SIG-M5 treated with dmso at 0.1 percent for 504 hours (cell line): ENCODE results near the gene IFITM2.
"Not testable (repeated sequence)": the region's sequence is repeated elsewhere in the genome, so short reads cannot be mapped to it uniquely, and the experiment has no call there.

Source experiments
- DNase-seq: peaks from one replicate; lab custom pipeline; 2025; ENCODE audit not compliant: unreplicated experiment; lab: John Stamatoyannopoulos, UW

Gene IFITM2

DNA sequence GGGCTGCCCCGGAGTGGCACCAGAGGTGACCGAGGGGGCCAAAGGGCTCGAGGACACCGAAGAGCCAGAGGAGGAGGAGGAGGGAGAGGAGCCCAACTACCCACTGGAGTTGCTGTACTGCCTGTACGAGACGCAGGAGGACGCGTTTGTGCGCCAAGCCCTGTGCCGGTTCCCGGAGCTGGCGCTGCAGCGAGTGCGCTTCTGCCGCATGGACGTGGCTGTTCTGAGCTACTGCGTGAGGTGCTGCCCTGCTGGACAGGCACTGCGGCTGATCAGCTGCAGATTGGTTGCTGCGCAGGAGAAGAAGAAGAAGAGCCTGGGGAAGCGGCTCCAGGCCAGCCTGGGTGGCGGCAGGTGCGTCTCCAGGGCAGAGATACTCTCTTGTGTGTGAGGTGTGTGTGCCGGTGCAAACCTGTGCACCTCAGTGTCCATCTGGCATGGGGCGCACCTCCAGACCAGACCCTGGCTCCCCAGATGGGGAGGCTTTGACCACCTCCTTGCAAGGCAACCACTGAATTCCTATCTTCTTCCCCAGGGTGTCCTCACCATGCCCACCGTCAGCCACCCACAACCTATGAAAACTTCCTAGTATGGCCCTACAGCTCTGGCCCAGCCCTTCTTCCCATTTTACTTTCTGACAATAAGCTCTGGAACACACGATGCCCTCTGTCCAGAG lies 26.0 kb upstream of the IFITM2 start:
- no peak for DNase-seq

DNA sequence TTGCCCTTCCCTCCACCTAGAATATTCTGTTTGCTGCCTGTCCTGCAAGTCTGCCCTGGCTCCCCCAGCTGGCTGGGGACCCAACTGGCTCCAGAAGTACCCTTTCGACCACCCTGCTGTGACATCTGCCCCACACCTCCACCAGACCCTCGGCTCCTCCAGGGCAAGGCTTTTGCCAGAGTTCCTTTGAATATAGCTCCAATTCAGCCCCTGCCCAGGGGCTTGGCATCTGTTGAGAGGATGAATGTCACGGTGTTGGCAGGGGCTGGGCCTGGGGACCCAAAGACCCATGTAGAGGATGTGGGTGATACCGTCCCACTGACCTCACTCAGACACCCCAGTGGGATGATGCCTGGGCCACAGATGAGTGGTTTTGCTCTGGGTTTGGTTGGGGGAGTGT lies 25.4 kb upstream of the IFITM2 start:
- no peak for DNase-seq

DNA sequence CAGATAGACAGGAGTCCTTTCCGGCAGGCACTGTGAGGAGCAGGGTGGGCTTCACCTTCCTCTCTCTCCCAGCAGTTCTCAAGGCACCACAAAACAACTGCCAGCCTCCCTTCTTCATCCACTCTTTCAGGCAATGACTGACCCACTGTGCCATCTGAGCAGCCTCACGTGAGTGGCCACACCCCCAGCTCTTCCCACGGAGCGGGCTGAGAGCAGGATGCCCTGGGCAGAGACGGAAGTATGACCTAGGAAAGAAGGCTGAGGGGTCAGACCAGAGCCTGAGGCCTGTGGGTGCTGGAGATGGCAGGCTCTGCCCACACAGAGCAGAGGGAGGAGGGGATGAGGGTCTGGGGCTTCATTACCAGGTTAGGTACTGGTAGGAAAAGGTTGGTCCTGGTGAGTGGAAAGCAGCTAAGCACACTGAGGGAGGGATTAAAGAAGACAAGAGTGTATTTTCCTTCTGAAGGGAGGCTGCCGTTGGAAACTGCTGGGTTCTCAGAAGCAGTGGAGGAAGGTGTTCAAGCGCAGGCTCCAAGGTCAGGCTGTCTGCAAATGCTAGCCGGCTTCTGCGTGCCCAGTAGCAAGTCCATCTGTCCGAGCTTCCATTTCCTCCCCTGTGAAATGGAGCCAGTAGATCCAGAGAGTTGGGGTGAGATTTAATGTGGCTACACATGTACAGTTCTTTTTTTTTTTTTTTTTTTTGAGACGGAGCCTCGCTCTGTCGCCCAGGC lies 24.8 kb upstream of the IFITM2 start:
- DNase-seq, result no peak

DNA sequence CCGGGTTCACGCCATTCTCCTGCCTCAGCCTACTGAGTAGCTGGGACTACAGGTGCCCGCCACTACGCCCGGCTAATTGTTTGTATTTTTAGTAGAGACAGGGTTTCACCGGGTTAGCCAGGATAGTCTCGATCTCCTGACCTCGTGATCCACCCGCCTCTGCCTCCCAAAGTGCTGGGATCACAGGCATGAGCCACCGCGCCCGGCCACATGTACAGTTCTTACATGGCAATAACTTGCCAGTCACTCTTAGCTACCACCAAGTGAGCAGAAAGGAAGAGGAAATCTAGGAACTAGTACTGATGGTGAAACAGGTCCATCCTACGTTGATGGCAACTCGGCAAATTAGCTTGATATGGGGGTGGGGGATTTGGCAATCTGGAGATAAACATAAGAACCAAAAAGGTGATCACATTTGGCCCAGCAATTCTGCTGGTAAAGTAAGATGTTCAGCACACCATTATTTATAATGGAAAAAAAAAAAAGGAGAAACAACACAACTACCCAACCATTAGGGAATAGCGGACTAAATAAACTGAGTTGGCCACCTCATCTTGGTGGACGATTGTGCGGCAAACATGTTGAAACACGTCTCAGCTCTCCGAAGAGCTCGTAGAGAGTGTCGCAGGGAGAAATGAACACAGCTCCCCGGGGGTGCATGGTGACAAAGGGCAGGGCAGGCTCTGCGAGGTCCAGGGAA lies 24.1 kb upstream of the IFITM2 start:
- no peak for DNase-seq

DNA sequence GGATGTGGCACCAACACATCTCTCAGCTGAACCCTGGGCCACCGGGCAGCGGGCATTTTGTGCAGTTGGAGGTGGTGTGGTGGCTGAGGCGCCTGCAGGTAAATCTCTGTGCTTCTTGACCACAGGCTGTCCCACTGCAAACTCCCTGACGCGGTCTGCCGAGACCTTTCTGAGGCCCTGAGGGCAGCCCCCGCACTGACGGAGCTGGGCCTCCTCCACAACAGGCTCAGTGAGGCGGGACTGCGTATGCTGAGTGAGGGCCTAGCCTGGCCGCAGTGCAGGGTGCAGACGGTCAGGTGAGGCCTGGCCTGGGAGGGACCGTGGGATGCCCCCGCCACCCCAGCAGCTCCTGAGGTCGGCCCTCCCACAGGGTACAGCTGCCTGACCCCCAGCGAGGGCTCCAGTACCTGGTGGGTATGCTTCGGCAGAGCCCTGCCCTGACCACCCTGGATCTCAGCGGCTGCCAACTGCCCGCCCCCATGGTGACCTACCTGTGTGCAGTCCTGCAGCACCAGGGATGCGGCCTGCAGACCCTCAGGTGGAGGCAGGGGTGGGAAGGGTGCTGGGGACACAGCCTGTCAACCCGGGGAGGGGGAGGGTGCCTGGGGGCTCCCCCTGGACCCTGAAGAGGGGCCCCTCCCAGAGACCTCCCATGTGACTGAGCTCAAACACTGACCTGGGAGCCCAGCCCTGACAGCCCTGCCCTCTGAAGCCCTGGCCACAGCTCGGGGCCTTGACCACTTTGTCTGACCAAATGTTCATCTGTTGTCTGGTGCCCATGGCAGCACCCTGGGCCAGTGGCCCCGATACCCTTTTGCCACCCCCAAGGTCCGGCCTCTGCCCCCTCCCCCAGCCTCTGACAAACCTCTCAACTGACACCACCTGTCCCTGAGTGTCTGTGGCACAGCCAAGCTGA lies 23.3 kb upstream of the IFITM2 start:
- no peak for DNase-seq

DNA sequence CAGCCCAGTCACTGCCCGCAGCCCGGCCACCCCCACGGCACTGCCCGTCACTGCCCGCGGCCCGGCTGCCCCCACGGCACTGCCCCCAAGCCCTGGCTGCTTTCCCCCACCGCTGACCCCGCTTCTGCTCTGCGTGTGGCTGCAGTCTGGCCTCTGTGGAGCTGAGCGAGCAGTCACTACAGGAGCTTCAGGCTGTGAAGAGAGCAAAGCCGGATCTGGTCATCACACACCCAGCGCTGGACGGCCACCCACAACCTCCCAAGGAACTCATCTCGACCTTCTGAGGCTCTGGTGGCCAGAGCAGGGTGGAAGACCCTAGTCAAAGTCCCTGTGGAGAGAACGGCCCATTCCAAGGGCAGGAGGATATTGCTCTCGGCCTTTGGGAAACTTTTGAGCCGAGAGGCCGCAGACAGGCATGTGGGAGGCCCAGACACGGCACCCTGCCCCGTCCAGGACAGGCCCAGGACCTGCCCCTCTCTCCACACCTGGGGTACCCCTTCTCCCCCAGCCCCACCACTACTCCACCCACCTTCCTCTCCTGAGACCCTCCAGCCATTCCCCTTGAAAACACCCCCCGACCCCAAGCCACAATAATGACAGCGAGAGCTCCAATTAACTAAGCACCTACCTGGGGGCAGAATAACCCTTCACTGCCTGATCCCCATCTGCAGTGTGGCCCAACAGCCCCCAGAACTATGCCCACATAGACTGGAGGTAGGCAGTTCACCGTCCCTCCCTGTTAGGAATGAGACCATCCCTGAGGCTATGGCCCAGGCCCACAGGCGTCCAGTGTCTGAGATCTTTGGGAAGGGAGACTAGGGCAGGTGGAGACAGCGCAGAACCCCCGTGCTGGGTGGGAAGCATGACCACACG lies 22.4 kb upstream of the IFITM2 start:
- no peak for DNase-seq

DNA sequence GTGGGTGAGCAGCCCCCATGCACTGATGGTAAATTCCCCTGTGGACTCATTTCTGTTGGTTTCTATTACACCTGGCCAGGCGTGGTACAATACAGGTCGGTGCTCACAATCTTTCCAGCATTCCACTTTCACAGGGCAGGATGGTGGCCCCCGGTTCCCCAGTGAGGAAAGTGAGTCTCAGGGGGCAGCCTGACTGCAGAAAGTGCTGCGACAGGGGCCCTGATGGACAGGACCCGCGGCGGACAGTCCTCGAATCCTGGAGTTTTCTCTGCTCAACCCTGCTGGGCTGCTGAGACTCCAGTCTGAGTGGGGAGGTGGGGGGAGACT lies 21.8 kb upstream of the IFITM2 start:
- DNase-seq, result no peak

DNA sequence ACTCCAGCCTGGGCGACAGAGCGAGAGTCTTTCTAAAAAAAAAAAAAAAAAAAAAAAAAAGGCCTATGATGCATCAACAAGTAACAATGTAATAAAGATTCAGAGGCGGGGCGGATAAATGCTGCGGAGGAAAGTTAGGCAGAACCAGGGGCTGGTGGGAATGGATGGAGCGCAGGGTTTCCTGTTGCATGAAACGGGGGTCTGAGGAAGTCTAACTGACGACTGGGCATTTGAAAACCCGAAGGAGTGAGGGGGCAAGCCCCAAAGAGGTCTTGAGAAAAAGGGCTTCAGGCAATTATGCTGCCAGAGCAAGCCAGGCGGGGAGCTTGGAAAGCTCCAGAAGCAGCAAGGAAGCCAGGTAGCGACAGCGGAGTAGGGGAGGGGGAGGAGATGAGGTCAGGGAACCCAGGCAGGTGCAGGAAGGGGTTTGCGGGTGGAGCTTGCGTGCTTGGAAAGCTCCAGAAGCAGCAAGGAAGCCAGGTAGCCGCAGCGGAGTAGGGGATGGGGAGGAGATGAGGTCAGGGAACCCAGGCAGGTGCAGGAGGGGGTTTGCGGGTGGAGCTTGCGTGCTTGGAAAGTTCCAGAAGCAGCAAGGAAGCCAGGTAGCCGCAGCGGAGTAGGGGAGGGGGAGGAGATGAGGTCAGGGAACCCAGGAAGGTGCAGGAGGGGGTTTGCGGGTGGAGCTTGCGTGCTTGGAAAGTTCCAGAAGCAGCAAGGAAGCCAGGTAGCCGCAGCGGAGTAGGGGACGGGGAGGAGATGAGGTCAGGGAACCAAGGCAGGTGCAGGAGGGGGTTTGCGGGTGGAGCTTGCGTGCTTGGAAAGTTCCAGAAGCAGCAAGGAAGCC lies 20.4 kb upstream of the IFITM2 start:
- not testable (repeated sequence) for DNase-seq

DNA sequence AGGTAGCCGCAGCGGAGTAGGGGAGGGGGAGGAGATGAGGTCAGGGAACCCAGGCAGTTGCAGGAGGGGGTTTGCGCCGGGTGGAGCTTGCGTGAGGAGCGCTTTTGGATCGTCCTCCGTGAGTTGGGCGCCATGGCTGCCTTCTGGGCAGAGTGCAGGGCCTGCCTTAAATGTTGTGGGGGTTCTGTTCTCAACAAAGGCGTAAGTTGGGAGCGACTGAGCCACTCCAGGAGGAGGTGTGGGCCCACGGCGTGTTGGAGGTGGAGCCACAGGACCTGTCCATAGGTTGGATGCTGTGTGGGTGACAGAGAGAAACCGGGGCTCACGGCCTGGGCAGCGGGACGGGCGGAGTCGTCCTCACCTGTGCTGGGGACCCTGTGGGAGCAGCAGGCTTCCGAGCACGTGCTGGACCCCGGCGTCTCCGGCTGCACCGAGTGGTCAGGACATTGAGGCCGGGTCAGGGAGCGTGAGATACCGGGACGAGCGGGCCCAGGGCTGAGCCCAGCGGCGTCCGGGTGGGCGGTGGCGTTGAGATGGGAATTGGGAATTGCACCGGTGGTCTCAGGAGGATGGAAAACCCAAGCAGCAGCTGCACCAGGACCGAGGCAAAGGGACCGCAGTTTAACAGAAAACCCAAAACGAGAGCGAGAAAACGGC lies 19.7 kb upstream of the IFITM2 start:
- DNase-seq, result no peak

DNA sequence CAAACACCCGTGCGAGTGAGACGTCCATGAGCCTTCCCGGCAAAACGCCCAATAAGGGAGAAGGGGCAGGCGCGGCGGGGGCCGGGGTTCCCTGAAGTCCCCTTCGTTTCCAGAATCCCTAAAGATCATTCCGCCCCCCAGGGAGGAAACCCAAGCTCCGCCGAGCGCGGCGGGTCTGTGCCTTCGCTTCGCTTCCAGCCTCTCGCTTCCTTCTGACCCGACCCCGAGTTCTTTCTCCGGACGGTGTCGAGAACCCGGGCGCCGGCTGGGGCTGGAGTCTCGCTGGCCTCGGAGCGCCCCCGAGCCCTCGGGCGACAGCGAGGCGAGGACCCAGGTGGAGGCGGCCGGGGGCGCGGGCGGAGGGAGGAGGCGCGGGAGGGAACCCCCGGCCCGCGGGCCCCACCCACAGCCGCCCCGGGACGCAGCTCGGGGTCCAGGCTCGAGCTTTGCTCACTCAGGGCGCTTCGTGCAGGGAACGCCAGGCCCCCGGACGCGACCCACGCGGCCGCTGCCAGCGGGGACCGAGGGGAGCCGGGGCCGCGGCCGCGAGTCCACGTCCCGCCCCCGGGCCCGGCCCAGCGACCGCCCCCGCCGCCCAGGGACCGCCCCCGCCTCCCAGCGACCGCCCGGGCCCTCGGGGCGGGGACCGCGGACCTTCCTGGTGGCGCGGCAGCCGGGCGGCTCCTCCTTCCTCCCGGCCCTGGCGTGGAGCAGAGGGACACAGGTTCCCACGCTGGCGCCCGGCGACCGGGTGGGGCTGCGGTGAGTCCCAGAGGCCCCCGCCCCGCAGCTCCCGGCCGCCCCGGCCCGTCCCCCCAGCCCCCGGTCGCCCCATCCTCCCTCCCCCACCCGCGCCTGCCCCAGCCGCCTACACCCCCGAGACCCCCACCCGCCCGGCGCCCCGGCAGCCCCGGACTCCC lies 18.9 kb upstream of the IFITM2 start, which contains the start of gene PGGHG:
PGGHG (plus strand) TSS at position 649 of the 920 bp plus-strand sequence. CDS start 691 bp downstream, outside the sequence.
- DNase-seq, result no peak

DNA sequence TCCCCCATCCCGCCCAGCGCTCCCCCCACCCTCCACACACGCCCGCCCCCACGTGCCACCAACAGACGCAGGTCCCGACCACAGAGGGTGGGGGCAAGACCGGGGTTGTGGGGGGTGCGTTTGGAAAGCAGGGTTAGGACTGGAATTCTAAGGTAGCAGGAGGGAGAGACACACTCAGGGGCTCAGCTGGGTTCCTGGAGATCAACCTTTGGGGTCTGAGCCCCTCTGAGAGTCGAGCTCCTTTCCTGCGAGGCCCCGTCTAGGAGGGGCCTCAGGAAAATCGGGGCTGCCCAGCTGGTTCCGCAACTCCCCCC lies 18.3 kb upstream of the IFITM2 start:
- no peak for DNase-seq

DNA sequence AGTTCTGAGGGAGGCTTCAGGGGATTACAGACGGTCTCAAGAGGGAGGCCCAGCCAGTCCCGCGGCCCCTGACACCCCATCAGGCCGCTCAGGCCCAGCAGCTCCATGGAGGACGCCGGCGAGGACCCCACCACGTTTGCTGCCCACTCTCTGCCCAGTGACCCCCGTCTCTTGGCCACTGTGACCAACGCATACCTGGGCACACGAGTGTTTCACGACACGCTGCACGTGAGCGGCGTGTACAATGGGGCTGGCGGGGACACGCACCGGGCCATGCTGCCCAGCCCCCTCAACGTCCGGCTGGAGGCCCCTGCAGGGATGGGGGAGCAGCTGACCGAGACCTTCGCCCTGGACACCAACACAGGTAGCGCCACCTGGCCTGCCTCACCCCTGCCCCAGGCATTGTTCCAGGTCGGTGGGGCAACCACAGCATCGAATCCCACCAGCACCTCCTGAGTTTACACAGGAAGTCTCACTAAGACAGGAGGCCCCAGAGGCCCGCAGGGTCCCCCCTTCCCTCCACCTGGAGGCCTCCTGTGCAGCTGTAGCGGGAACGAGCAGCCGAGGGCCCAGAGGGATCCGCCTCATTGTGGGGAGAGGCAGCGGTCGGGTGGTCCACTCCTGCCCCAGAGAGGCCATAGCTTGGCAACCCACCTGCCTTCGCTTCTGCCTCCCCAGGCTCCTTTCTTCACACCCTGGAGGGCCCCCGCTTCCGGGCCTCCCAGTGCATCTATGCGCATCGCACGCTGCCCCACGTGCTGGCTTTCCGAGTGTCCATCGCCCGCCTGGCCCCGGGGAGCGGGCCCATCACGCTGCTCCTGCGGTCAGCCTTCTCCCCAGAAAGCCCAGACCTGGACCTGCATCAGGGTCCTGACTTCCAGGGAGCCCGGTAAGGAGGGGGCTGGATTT lies 17.6 kb upstream of the IFITM2 start:
- DNase-seq, result no peak

DNA sequence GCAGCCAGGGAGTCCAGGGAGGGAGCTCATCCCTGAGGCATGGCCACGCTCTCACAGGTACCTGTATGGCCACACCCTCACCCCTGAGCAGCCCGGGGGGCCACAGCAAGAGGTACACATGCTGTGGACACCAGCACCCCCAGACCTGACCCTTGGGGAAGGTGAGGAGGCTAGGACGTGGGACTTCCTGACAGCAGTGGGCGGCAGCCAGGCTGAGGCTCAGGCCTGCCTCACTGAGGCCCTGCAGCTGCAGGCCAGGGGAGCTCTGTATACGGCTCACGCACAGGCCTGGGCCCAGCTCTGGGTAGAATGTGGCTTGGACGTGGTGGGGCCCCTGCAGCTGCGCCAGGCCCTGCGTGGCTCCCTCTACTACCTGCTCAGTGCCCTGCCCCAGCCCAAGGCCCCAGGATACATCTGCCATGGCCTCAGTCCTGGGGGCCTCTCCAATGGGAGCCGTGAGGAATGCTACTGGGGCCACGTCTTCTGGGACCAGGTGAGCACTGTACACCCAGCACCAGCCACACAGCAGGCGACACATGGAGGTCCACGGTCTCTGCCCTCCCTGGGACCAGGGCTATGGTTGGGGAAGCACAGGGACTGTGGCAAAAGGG lies 16.9 kb upstream of the IFITM2 start:
- DNase-seq, result no peak

DNA sequence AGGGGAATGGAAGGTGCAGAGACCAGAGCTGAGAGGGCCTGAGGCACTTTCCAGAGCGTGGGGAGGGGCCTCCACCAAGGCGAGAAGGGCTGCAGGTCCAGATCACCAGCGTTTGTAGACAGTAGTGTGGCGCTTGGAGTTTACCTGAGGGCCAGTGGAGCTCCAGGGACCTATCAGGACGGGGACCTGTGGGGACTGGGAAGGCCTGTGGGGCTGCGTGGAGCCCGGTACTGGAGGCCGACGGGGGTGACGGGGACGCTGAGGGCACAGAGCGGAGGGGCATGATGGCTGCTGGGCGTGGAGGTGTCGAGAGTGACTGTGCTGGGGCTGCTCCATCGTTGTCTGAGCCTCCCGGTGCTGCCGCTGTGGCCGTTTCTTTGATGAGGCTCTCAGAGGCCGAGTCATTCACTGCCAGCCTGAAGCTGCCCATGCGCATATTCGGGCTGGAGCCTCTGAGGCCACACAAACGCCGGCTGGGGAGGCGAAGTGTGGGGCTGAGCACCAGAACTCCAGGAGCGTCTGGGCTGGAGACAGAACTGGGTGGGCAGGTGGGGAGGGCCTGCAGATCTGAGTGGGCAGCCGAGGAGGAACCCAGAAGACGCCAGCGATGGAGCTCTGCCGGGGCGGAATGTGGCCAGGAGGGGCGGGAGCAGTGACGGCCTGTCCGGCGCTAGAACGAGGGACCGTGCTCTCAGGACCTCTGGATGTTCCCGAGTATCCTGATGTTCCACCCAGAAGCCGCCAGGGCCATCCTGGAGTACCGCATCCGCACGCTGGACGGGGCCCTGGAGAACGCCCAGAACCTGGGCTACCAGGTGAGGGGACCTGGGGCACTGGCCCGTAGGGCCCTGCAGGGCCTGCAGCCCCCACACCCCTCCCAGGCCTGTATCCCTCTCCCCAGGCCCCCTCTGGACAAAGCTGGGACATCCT lies 16.1 kb upstream of the IFITM2 start:
- DNase-seq, result no peak
